Calu3 (cell line): ENCODE data around the gene TRAF4. TPM values are rescaled to one million over a fixed set of nuclear protein-coding genes. Genes with fewer than 3 reads are reported as not detected.
A peak's percentile ranks its signal among the peaks of the same experiment; 100 is the strongest.

Experiments used
- Bru-seq: library from RNA; stranded (reverse); fragments of 400-500 nt; gene quantifications from one replicate; lab custom pipeline; 2021; lab: Mats Ljungman, UMichigan
- BruChase-seq, 2 experiments: library from RNA; stranded (reverse); fragments of 400-500 nt; gene quantifications; one replicate each; lab custom pipeline; 2021; lab: Mats Ljungman, UMichigan
- BruUV-seq: library from RNA; stranded (reverse); fragments of 400-500 nt; replicated peaks from 2 replicates; lab custom pipeline; 2021; lab: Mats Ljungman, UMichigan
- CTCF ChIA-PET: fragments of 300-600 bp; sonication (Branson Sonifier 250); formaldehyde crosslinking; loops from one replicate; lab custom pipeline; 2022; ENCODE audit warnings: antibody characterized with exemption; lab: Charles Lee
- DNase-seq: peaks from one replicate; pipeline ENCODE4 v3.0.0; 2022
- H3K27ac Mint-ChIP-seq: one replicate; pipeline ENCODE4 v1.8.0; 2022; ENCODE audit warnings: mixed read lengths; ENCODE audit not compliant: unreplicated experiment
- H3K27me3 Mint-ChIP-seq: one replicate; pipeline ENCODE4 v1.8.0; 2022; ENCODE audit warnings: mixed read lengths; ENCODE audit not compliant: unreplicated experiment
- H3K36me3 Mint-ChIP-seq: one replicate; pipeline ENCODE4 v1.8.0; 2022; ENCODE audit warnings: mild to moderate bottlenecking, moderate library complexity, mixed read lengths; ENCODE audit not compliant: insufficient read depth, unreplicated experiment
- H3K4me1 Mint-ChIP-seq: one replicate; pipeline ENCODE4 v1.8.0; 2022; ENCODE audit warnings: mild to moderate bottlenecking, low read depth, mixed read lengths; ENCODE audit not compliant: unreplicated experiment
- H3K4me3 Mint-ChIP-seq: one replicate; pipeline ENCODE4 v1.8.0; 2022; ENCODE audit warnings: mild to moderate bottlenecking, low read depth, moderate library complexity, mixed read lengths; ENCODE audit not compliant: unreplicated experiment
- H3K9me3 Mint-ChIP-seq: one replicate; pipeline ENCODE4 v1.8.0; 2022; ENCODE audit warnings: low read depth, mixed read lengths; ENCODE audit not compliant: unreplicated experiment
- intact Hi-C: fragments of 100-400 bp; cut with micrococcal nuclease; formaldehyde crosslinking; loops from one replicate; pipeline ENCODE4 v1.10.0; 2022; ENCODE audit not compliant: unreplicated experiment
- long read RNA-seq: library from polyadenylated mRNA; stranded (forward); transcript quantifications from one replicate; pipeline ENCODE4 v2.0.0, GENCODE V29; 2022
- total RNA-seq: library from RNA; stranded (reverse); gene quantifications from 2 replicates; pipeline ENCODE4 v1.2.3, GENCODE V29; 2022
- TF ChIP-seq, protein P1 (sequence below): fragments of 200-600 bp; IDR thresholded peaks from one replicate; pipeline ENCODE4 v1.8.0; 2022; ENCODE audit warnings: antibody characterized with exemption; ENCODE audit not compliant: unreplicated experiment

The TRAF4 gene, protein sequence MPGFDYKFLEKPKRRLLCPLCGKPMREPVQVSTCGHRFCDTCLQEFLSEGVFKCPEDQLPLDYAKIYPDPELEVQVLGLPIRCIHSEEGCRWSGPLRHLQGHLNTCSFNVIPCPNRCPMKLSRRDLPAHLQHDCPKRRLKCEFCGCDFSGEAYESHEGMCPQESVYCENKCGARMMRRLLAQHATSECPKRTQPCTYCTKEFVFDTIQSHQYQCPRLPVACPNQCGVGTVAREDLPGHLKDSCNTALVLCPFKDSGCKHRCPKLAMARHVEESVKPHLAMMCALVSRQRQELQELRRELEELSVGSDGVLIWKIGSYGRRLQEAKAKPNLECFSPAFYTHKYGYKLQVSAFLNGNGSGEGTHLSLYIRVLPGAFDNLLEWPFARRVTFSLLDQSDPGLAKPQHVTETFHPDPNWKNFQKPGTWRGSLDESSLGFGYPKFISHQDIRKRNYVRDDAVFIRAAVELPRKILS
- total RNA-seq = 201 and 202 TPM in 2 replicates
- Bru-seq, nascent RNA = percentile 91 among the genes with signal in this experiment
- BruChase-seq, experiment 1, labeled RNA remaining after a 6-hour chase = percentile 84 among the genes with signal in this experiment
- percentile 94 among the genes with signal in this experiment for BruChase-seq, experiment 2, labeled RNA remaining after a 2-hour chase
- long read RNA-seq, transcript TRAF4-201 (7 exons, 2,923 nt) = major isoform, 9 of 15 reads
- long read RNA-seq, partial matches to known transcripts = 0 of 15 reads
- long read RNA-seq, other reads (novel, unspliced or antisense) = 6 of 15 reads

DNA sequence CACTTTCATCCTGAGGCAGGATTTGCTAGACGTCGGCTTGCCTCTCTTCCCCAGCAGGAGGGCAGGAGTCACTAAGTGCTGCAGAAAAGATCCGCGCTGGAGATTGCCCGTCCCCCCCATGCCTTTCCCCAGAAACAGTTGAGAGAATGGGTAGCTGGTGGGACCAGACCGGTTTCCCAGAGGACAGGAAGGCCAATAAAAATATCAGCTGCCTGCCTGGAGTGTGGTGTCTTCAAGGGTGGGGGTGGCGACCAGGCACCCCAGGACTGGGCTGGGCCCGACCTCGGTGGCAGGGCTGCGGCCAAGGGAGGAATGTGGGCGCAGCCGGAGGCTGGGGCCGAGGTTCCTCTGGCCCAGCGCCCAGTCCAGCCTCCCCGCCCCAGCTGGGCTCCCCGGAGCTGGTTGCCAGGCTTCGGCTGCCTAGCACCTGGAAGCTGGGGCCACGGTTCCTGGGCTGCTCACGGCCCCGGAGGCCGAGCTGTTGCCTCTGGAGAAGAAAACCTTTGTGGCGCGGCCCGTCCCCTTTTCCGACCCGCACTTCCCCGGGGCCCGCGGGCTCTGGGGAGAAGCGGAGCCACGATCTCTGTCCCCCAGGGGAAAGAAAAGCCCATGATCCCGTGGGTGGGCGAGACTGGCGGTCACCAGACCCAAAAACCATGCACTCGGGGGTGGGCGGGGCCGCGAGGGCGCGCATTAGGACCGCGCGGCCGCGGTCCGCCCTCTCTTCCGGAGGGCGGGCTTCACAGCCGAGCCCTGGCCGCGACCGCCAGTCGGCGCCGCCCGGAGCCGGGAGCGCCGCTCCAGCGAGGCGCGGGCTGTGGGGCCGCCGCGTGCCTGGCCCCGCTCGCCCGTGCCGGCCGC is at the start of gene TRAF4:
TSS of gene TRAF4 (plus strand) at position 769 of the 861 bp plus-strand sequence. CDS start 102 bp downstream, outside the sequence.
- no peaks in the 10 kb centered on the region for H3K9me3 Mint-ChIP-seq
- H3K27ac Mint-ChIP-seq = peak within 1 kb of the TSS; percentile 91
- DNase-seq = peak; percentile 91
- H3K27me3 Mint-ChIP-seq = no peaks in the 10 kb centered on the region
- H3K4me1 Mint-ChIP-seq = peaks cover 39% of the 10 kb centered on the region
- H3K4me3 Mint-ChIP-seq = peak within 1 kb of the TSS; percentile 81
- CTCF ChIA-PET = interaction anchor here (0.6 to 1.5 kb wide), 6 partner anchors 11 to 824 kb away, joined by 3 to 38 read pairs (median 4); partner anchors contain the start of genes NEK8 and PHF12
- peaks cover 84% of the 10 kb centered on the region for H3K36me3 Mint-ChIP-seq
- TF ChIP-seq, protein P1, sequence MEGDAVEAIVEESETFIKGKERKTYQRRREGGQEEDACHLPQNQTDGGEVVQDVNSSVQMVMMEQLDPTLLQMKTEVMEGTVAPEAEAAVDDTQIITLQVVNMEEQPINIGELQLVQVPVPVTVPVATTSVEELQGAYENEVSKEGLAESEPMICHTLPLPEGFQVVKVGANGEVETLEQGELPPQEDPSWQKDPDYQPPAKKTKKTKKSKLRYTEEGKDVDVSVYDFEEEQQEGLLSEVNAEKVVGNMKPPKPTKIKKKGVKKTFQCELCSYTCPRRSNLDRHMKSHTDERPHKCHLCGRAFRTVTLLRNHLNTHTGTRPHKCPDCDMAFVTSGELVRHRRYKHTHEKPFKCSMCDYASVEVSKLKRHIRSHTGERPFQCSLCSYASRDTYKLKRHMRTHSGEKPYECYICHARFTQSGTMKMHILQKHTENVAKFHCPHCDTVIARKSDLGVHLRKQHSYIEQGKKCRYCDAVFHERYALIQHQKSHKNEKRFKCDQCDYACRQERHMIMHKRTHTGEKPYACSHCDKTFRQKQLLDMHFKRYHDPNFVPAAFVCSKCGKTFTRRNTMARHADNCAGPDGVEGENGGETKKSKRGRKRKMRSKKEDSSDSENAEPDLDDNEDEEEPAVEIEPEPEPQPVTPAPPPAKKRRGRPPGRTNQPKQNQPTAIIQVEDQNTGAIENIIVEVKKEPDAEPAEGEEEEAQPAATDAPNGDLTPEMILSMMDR = no peak
- intact Hi-C loops = no loop called here
- no TSS peak for BruUV-seq

- DNase-seq = peak; percentile 81
- peak overlapping the region; percentile 26 for H3K4me3 Mint-ChIP-seq
- TF ChIP-seq, protein P1 = no peak
- H3K27me3 Mint-ChIP-seq = no peaks in the 10 kb centered on the region
- CTCF ChIA-PET = interaction anchor here (0.7 kb wide), 1 partner anchor 52 kb away, joined by 3 read pairs; no protein-coding TSS in a partner anchor
- peaks cover 18% of the 10 kb centered on the region for H3K4me1 Mint-ChIP-seq
- intact Hi-C loops = loop anchor here (2.0 to 10.0 kb wide), 2 partner anchors 20 to 54 kb away; partner anchors contain the start of gene BLTP2
- H3K36me3 Mint-ChIP-seq = peaks cover 77% of the 10 kb centered on the region
- BruUV-seq = no TSS peak
- peak overlapping the region; percentile 72 for H3K27ac Mint-ChIP-seq
- no peaks in the 10 kb centered on the region for H3K9me3 Mint-ChIP-seq
These were observed 45.4 kb upstream of the TRAF4 start for GRCh38 chr17:28698253-28698941.

DNA sequence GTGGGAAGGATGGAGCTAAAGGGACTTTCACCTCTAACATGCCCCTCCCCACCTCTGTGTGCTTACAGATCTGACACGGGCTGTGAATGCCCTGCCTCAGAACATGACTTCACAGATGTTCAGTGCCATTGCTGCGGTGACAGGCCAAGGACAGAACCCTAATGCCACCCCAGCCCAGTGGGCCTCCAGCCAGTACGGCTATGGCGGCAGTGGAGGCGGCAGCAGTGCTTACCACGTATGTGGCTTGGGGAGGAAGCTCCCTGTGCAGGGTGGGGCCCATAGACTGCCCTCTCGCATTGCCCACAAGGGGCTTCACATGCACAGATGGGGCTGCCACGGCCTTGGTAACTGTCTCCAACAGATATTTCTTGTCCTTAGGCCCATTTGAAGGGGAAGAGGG is 43.5 kb upstream of the TRAF4 start:
- DNase-seq = no peak
- peaks cover 72% of the 10 kb centered on the region for H3K36me3 Mint-ChIP-seq
- H3K4me1 Mint-ChIP-seq = peaks cover 18% of the 10 kb centered on the region
- no peaks in the 10 kb centered on the region for H3K27me3 Mint-ChIP-seq
- TF ChIP-seq, protein P1 = no peak
- no peak overlapping the region for H3K27ac Mint-ChIP-seq
- BruUV-seq = no TSS peak
- CTCF ChIA-PET = no interaction called here
- no peak overlapping the region for H3K4me3 Mint-ChIP-seq
- intact Hi-C loops = no loop called here
- H3K9me3 Mint-ChIP-seq = no peaks in the 10 kb centered on the region
